Stimulated activated CD4-positive, alpha-beta T cell treated with anti-CD3 and anti-CD28 coated beads, Interleukin-4, amount 100 ng/mL, for 1 hour (primary cell): ENCODE data around the gene RETSAT.
"Not testable (repeated sequence)": the region's sequence is repeated elsewhere in the genome, so short reads cannot be mapped to it uniquely, and the experiment has no call there.

Experiments used
- DNase-seq: peaks from one replicate; pipeline ENCODE4 v3.0.0-alpha.2; 2020

RETSAT gene

DNA sequence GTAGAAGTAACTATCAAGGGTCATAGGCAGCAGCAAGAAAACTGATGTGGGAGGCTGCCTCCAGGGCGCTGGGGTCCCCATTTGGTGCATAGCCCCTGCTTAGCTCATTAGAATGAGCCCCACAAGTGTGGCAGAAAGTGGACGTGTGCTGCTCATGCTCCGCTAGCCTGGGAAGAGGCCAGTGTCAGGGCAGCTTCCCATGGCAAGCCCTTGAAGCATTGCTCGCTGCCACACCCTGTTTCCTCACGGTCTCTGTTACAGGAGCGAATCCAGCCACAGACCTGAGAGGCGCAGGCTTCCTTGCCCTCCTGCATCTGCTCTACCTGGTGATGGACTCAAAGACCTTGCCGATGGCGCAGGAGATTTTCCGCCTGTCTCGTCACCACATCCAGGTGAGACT is 22.8 kb upstream of the RETSAT start:
- no peak for DNase-seq

DNA sequence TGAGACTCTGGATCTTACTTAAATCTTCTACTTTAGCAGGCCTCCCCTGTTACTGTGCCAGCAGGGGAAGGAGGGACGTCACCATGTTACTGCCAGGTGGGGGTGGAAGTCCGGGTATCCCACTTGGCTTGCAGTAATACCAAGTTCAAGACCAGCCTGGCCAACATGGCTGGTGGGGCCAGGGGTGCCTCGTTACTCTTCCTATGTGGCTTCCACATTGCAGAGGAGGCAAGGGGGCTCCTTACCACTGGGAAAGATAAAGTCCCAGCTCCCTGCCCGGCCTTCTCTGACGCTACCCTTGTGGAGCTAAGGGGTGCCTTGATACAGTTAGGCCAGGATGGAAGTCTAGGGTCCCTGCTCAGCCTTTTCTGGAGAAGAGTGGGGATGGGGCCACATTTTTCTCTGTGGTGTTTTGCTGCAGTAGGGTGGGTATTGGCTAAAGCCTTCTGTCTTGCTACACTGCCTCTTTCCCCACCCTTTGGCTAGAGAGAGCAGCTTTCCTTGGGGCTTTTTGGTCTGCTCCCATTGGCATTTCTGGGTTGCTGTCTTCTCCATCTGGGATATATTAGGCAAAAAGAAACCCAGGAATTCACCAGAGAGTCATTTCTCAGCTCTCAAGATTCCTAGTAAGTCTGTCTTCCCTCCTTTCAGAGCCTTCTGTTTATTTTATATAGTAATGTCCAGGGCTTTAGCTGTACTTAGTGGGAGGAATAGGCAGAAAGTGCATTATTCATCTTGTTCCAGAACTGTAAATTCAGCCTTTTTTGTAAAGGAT is 22.1 kb upstream of the RETSAT start:
- no peak for DNase-seq

DNA sequence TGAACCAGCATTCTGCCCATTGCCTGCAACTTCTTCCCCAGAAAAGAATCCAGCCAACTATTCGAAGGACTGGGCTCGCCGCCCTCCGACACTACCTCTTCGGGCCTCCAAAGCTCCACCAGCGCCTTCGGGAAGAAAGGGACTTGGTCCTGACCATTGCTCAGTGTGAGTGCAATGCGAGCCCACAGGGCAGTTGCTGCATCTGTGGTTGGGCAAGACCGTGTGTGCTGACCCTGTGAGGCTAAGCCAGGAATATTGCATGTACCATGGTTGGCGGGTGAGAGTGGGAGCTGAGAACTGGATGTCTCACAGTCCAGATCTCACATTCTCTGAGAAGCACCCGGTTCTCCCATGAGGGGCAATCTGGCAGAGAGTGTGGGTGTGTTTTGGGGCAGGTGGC is 16.7 kb upstream of the RETSAT start:
- no peak for DNase-seq

DNA sequence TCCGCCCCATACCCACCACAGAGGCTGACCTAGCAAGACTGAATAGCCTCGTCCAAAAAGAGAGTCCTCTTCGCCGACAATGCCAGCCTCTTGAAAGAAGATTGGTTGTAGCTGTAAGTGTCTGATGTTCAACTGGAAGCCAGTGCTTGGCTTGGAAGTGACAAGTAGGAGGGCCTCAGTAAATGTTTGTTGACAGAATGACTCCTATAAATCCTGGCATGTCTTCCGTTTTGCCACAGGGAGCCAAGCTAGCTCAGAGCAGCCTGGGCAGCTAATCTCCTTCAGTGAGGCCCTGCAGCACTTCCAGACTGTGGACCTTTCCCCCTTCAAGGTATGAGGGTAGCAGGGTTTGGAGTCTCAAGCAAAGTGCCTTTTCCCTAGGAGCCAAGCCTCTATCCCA is 15.2 kb upstream of the RETSAT start:
- no peak for DNase-seq

DNA sequence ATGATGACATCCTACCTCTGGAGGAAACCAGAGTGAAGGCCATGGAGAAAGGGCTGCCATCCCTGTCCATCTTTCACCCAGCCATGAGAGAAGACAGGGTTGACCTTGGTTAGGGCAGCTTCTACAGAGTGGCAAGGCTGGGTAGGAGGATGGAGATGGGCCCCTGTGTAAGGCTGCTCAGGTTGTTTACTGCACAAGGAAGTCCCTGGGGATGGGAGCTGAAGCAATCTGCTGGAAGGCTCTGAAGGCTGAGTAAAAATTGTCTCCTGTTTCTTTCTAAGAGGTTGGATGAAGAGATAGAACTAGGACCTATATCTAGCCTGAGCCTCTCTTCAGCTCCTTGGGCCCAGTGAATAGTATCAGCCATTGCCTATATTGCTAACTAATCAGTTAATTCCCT is 14.6 kb upstream of the RETSAT start:
- DNase-seq = no peak

DNA sequence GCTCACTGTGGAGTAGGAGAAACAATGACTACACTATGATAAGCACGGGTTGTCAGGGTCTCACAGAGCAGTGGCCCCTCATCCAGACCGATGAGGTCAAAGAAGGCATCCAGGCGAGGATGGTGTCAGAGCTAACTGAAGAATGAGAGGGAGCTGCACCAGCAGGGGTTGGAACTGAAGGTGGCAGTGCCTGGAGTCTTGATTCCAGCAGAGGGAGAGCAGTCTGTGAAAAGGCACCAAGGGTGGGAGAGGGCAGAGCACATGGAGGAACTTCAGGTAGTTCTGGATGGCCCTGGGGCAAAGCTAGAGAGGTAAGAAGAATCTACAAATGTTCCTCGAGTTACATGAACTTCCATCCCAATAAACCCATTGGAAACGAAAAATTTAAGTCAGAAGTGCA is 12.9 kb upstream of the RETSAT start:
- no peak for DNase-seq

DNA sequence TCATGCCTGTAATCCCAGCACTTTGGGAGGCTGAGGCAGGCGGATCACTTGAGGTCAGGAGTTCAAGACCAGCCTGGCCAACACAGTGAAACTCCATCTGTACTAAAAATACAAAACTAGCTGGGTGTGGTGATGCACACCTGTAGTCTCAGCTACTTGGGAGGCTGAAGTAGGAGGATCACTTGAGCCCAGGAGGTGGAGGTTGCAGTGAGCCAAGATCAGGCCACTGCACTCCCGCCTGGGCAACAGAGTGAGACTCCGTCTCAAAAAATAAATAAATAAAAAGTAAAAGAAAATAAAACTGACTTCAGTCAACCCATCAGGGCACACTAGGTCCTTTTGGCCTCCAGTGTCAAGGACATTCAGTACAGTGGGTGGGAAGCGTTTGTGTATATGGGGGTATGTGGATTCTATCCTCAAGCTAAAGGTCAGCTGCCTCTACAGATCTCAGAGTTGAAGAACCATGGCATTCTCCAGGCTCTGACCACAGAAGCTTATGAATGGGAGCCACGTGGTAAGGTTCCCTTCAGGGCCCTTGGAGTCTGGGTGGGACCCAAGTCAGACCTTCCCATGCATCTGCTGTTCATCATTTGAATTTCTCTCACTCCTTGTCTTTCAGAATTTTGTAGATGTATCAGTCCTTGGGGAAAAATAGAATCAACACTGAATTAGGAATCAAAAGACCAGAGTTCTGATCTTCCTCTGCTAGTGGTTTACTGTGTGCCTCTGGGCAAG is 8.5 kb upstream of the RETSAT start:
- DNase-seq = not testable (repeated sequence)

DNA sequence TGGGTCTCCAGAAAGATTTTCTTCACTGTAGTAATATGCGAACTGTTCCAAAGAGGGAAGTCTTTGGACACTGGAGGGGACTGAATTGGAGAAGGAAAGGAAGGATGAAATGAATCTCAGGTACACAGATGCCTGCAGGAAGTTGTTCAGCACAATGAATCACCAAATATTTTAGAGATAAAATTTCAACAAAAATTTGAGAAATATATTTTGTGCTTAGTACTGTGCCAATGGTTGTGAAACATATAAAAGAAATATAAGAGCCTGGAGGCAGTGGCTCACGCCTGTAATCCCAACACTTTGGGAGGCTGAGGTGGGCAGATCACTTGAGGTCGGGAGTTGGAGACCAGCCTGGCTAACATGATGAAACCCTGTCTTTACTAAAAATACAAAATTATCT is 3.4 kb upstream of the RETSAT start:
- DNase-seq = no peak

DNA sequence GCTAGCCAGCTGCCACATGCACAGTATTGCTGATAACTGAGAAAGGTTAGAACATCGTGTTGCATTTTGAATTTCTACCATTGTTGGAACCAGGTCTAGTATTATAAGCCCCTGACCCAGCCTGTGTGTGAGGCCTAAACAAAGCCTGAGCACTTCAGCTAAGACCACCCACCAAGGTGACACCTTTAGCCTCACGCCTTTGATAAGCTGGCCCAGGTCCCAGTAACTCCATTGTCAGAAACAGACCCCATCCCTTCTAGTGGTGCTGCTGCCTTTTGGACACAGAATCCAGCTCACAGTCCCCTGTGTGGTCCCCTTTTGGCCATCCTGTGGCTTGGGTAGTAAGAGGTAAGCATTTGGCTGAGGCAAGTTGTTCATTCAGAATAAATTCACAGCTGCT is 1.9 kb upstream of the RETSAT start:
- DNase-seq = no peak

DNA sequence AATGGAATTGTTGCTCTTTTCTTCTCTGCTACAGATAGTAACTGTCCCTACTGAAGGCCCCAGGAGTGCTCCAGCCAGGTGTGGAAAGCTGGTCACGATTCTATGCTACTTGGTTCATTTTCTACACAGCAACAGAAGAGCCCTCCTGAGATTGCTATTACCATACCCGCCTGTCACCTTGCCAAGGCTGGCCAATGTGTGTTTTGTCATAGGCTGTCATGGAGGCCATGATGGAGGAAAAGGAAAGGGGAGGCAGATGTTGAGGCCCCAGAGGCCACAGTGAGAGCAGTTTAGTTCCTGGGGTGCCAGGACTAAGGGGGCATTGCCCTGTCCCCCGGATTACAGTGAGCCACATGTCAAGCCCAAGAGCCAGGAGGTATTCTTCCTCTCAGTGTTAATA is 1.2 kb upstream of the RETSAT start:
- DNase-seq = no peak

DNA sequence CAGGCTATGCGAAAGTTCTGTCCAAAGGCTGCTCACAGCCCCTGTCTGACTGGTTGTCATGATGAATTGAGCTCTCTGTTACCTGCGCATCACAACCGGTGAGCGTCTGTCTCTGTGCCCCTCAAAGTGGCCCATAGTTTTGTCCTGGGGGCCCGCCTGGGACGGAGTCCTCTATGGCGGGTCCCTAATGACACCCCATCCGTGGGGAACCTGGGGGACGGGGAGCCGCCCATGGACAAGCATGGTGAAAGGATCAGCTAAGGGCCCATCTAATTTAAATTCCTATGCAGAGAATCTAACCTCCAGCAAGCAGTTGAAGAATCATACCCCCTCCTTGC is 714 bp upstream of the RETSAT start:
- no peak for DNase-seq

DNA sequence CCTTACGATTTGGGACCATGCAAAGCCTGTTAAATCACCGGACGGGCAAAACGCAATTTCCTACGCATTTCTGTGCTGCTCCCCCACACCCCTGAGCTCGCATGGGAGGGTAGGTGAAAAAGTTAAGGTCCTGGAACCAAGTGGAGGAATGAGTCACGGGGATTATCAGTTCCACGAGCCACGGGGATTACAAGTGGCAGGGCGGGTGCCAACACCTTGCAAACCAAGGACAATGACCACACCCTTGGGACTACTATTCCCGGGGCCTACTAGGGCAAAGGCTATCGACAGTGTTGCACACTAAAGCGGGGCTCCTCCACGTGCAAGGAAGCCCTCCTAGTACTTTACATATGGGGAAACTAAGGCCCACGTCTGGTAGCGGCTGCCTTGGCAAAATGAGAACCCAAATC is 447 bp downstream of the RETSAT start:
- DNase-seq = no peak

DNA sequence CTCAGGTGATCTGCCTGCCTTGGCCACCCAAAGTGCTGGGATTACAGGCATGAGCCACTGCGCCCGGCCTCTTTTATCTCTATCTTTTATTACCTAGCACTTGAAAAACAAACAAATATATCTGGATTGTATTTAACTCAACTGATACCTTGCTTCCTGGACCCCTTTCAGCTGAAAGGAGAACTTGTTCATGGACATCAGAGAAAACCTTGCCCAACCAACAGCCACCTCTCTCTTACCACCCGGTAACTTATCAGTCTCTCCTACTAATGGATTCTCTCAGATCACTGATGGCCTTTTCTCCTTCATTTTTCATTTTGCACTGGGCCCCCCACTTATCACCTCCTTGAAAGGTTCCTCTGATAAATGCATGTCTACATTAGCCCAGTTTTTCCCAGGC is 6.7 kb downstream of the RETSAT start:
- DNase-seq = no peak

DNA sequence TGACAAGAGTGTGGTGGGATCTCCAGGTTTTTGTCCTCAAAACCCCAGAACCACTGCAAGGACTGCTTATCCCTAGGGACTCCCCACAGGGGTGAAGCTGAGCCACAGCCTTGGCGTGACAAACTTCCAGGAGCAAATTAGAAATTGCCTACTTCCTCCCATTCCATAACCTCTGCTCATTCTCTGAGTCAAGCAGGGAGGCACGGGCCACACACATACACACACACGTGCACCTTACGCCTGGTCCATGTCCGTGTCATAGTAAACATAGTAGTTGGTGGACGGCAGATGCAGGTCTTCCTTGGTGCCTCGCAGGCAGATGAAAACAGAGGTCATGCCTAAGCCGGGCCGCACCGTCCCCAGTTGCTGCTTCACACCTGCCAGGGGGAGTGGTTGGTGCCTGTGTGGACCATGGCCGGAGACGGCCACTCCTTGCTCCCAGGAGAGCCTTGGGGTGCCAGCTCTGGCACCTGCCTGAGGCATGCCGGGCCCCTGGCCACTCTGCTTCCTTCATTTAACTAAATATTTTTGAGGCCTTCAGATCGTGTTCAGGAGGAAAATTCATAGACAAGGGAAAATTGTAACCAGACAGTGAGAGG is 9.9 kb downstream of the RETSAT start:
- DNase-seq = no peak

DNA sequence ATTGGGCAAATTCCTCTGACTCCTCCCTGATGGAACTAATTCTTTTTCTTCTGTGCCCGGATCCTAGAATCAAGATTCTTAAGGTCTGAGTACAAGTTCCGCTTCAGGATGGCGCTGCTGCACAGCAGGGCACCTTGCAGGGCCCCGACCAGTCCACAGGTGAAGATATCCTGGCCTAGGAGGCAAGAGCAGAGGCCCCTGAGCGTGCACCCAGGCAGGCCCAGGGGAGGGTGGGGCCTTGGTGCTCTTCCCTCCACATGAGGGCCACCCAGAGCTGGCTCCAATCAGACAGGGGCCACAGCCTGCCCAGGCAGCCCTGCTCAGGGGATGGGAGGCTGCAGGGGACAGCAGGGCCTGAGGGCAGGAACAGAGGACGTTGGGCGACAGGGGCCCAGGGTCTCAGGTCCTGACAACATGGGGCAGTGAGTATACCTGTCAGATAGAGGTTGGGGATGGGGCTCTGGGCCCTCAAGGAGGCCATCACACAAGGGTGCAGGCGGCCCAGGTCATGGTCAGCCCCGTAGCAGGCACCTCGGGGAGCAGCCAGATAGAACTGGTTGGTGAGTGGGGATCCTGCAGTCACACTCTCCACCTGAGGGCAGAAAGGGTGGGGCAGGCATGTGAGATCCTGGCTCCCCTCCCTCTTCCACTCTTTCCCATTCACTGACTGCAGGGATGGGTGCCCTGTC is 11.0 kb downstream of the RETSAT start:
- not testable (repeated sequence) for DNase-seq

DNA sequence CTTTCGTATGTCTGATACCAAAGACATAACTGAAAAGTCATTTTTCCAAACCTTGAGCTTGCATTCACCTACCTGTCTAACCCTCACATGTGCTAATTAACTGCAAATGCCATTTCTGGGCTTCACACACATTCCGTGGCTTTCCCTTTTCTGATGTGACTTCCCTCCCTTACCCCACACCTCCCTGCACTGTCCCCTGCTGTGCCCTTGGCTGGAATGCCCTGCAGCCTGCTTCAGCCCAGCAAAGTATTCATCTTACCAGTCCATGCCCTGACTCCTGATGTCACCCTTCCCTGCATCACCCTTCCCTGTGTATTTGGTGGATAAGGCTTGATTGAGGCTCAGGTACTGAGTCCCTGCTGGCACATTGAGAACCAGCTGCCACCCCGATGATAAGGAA is 12.2 kb downstream of the RETSAT start:
- DNase-seq = no peak

DNA sequence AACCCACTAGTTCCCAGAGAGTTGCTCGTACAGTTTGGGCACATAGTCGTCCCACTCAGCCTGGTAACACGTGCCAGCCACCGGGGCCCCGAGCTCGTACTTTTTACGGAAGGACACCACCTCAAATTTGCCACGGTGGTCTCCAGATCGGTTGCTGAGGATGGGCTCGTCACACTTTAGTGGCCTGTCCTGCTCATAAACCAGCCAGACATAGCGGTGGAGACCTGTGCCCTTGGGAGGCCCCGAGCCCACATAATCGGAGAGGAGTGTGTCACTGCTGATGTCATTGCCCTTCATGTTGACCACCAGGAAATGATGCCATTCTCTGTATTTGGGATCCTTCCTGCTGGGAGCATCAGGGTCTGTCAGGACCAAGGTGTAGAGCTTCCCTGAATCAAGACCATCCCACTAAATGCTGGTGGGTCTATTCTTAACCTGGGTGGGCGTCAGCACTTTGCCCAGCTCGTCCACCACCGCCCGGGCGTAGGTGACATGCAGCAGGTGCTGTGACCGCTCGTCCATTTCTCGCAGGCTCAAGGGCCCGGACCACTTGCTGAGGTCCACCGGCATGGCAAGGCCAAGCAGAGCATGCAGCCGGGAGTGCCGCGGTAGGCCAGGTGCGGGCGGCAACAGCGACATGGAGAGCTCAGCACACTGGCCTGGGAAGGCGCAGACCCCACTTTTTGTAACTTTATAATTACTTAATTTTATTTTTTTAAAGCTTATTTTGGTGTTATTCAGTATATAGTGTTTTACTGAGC is 12.9 kb downstream of the RETSAT start:
- no peak for DNase-seq

DNA sequence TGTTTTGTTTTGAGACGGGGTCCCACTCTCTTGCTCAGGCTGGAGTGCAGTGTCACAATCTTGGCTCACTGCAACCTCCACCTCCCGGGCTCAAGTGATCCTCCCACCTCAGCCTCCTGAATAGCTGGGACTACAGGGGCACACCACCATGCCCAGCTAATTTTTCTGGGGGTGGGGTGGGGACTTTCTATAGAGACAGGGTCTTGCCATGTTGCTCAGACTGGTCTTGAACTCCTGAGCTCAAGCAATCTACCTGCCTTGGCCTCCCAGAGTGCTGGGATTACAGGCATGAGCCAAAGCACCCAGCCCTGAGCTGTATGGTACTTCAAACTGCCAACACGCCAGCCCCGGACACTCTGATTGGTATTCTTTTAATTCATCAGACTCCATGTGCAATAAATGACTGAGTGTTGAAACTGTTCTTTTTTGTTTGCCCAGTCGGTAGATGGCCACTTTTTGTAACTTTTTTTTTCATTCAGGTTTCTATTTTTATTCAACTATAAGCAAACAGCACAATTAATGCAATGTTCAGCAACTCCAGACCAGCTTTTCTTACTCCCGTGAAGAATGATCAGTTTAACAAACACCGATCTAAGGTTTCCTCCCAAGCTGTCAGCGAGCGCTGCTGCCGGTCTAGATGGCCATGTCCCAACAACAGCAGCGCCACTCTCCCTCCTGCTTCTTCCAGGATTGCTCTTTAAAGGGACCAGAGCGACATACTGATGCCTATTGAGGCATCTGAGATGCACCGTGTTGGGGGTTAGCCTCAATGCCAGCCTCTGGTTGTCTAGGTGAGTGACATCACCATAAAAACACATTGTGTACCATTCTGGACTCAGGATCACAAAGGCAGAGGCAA is 14.1 kb downstream of the RETSAT start:
- DNase-seq = no peak

DNA sequence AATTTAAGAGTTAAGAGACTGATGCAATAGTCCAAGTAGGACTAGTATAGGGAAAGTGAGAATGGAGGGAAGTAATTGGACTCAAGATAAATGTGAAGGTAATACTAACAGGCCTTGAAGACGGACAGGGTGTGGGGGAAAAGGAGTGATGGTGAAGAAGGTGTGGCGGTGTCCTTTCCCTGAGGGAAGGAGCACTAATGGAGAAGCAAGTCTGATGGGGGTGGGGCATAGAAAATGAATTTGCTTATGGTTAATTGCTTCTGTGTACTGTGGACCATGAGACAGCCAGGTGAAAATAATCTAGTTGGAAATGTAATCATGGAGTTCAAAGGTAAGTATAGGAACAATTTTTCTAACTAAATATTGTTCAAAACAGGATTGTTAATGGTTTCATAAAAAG is 19.4 kb downstream of the RETSAT start:
- DNase-seq = no peak

DNA sequence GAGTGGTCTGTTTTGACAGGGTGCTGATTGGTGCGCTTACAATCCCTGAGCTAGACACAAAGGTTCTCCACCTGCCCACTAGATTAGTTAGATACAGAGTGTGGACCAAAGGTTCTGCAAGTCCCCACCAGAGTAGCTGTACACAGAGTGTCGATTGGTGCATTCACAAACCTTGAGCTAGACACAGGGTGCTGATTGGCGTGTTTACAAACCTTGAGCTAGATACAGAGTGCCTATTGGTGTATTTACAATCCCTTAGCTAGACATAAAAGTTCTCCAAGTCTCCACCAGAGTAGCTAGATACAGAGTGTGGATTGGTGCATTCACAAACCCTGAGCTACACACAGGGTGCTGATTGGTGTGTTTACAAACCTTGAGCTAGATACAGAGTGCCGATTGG is 20.5 kb downstream of the RETSAT start:
- not testable (repeated sequence) for DNase-seq

DNA sequence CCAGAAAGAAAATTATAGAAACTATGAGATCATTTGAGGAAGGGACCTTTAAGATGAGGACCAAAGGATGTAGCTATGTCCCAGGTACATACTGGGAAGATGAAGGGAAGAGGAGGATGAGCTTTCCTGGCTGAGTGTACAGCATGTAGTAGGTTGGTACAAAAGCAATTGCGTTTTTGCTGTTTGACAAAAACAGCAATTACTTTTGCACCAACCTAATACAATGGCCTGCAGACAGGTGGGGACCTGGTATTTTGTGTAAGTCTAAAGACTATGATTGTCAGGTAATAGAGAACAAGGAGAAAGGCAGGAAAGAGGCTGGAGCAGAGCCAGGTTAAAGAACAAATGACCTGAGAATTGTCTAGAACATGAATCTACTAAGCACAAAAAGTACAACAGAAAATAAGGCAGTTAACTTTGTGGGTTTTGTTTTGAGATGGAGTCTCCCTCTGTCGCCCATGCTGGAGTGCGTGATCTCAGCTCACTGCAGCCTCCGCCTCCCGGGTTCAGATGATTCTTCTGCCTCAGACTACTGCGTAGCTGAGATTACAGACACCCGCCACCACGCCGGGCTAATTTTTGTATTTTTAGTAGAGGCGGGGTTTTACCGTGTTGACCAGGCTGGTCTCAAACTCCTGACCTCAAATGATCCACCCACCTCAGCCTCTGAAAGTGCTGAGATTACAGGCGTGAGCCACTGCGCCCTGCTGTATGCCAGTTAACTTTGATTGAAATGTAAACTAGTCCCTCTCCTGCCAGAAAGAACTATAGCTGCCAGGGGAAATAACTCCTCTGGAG is 23.3 kb downstream of the RETSAT start:
- DNase-seq = no peak
